ENCODE measurements around the gene SLC4A11. TPM values are rescaled to one million over a fixed set of nuclear protein-coding genes. Genes with fewer than 3 reads are reported as not detected.

The SLC4A11 gene
- total and polyA plus RNA-seq, 2 experiments from 2014 or later, result 14.8 to 17.1 TPM

DNA sequence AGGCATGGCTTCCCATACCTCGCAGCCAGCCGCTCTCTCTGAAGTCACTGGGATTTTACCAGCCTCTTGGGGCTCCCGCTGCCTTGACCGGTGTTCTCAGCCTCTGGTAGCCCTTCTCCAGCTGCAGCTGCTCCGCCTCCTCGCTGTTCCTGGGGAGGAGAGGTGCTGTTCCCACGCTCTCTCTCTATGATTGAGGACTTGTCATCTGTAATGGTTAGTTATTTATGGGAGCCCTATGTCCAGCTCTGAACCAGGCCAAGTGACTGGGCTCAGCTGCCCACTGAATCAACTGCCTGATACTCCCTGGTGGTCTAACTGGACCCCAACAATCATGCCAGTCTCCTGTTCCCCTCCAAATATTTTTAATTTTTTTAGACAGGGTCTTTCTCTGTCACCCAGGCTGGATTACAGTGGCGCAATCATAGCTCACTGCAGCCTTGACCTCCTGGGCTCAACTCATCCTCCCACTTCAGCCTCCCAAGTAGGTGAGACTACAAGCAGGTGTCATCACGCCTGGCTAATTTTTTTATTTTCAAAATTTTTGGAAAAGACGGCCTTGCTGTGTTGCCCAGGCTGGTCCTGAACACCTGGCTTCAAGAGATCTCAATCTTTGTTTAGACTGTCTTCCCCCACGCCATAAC lies 4.8 kb upstream of the SLC4A11 start:
- Histone ChIP-seq H3F3A (replicated peaks; ENCODE audit: low read depth) (0 out of 2 replicates have a peak, but pooled peaks cover 13% of the 10 kb centered on the region), H4K20me1 (replicated peaks; ENCODE audit: insufficient read depth) (no peaks in the 10 kb centered on the region; the same call in 1 of the 2 replicates), H3K36me3 (ENCODE audit: insufficient read depth) (no peaks in the 10 kb centered on the region), H3K27me3 (ENCODE audit: insufficient read depth) (peaks cover 49% of the 10 kb centered on the region), H2AFZ (no peak overlapping the region), H3K4me1 (ENCODE audit: insufficient read depth) (peaks cover 5% of the 10 kb centered on the region; the same call in 1 of the 2 replicates), H3K9me2 (ENCODE audit: insufficient read depth) (no peaks in the 10 kb centered on the region), H3K4me2 (no peak overlapping the region), H3K79me2 (replicated peaks; ENCODE audit: insufficient read depth) (no peaks in the 10 kb centered on the region), H3K4me3 (no peak overlapping the region), H3K27ac (ENCODE audit: low read depth) (no peak overlapping the region)
- Mint-ChIP-seq H3K27me3 (ENCODE audit: insufficient read depth, low read depth, poor library complexity) (peaks cover 53% of the 10 kb centered on the region), H3K4me3 (no peak overlapping the region), H3K4me1 (peaks cover 12% of the 10 kb centered on the region), H3K36me3 (ENCODE audit: low read depth) (peaks cover 7% of the 10 kb centered on the region; the same call in 1 of the 3 replicates), H3K9me3 (no peaks in the 10 kb centered on the region), H3K27ac (no peak overlapping the region)
- no peak for TF ChIP-seq NANOG (IDR thresholded peaks at IDR 0.05; ENCODE audit: borderline replicate concordance)
- TF ChIP-seq CREB1 (CRISPR knock-in tag; IDR thresholded peaks at IDR 0.05; ENCODE audit: low read depth), result no peak
- TF ChIP-seq REST (IDR thresholded peaks at IDR 0.05; ENCODE audit: unreplicated experiment), result no peak
- no peak for TF ChIP-seq EZH2phosphoT487 (IDR thresholded peaks at IDR 0.05; ENCODE audit: unreplicated experiment)
- no peak for TF ChIP-seq ZNF331 (CRISPR knock-in tag; IDR thresholded peaks at IDR 0.05; ENCODE audit: low read depth)
- no peak for TF ChIP-seq STAT1 (IDR thresholded peaks at IDR 0.05; ENCODE audit: unreplicated experiment)
- TF ChIP-seq, protein P1, sequence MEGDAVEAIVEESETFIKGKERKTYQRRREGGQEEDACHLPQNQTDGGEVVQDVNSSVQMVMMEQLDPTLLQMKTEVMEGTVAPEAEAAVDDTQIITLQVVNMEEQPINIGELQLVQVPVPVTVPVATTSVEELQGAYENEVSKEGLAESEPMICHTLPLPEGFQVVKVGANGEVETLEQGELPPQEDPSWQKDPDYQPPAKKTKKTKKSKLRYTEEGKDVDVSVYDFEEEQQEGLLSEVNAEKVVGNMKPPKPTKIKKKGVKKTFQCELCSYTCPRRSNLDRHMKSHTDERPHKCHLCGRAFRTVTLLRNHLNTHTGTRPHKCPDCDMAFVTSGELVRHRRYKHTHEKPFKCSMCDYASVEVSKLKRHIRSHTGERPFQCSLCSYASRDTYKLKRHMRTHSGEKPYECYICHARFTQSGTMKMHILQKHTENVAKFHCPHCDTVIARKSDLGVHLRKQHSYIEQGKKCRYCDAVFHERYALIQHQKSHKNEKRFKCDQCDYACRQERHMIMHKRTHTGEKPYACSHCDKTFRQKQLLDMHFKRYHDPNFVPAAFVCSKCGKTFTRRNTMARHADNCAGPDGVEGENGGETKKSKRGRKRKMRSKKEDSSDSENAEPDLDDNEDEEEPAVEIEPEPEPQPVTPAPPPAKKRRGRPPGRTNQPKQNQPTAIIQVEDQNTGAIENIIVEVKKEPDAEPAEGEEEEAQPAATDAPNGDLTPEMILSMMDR (conservative IDR thresholded peaks at IDR 0.05; ENCODE audit: low read depth in 2 of 2), result no peak
- TF ChIP-seq POLR2AphosphoS5 (IDR thresholded peaks at IDR 0.05; ENCODE audit: low read depth), result no peak
- TF ChIP-seq, protein P2, sequence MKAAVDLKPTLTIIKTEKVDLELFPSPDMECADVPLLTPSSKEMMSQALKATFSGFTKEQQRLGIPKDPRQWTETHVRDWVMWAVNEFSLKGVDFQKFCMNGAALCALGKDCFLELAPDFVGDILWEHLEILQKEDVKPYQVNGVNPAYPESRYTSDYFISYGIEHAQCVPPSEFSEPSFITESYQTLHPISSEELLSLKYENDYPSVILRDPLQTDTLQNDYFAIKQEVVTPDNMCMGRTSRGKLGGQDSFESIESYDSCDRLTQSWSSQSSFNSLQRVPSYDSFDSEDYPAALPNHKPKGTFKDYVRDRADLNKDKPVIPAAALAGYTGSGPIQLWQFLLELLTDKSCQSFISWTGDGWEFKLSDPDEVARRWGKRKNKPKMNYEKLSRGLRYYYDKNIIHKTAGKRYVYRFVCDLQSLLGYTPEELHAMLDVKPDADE (IDR thresholded peaks at IDR 0.05), result no peak
- TF ChIP-seq ZNF114 (CRISPR knock-in tag; IDR thresholded peaks at IDR 0.05), result no peak
- no peak for TF ChIP-seq JUNB (IDR thresholded peaks at IDR 0.05; ENCODE audit: unreplicated experiment)
- no peak for TF ChIP-seq EZH2 (IDR thresholded peaks at IDR 0.05; ENCODE audit: low read depth, unreplicated experiment)
- no peak for TF ChIP-seq ZNF462 (CRISPR knock-in tag; IDR thresholded peaks at IDR 0.05)
- ATAC-seq (no peak), DNase-seq (ENCODE audit: low spot score) (peak; percentile 19)

Measured in GM23338 (cell line).